Lower lobe of right lung (tissue), 2 donors: ENCODE results near the gene ATG2A. TPM values are rescaled to one million over a fixed set of nuclear protein-coding genes. Genes with fewer than 3 reads are reported as not detected.

Experiments used
- ATAC-seq, 2 donors: fragments of 200-7000 bp; cut with Tn5 transposase; one replicate each; pipeline ENCODE4 v1.9.1; 2020 to 2022; ENCODE audit warnings: mild to moderate bottlenecking in 2 of 2, moderate library complexity in 2 of 2
- DNase-seq: peaks from one replicate; pipeline ENCODE4 v3.0.0-alpha.2; 2020
- H3K27ac ChIP-seq: fragments of 200-600 bp; one replicate; pipeline ENCODE4 v1.8.0; 2022
- H3K27me3 ChIP-seq: fragments of 200-600 bp; one replicate; pipeline ENCODE4 v1.8.0; 2022; ENCODE audit warnings: low read depth
- H3K36me3 ChIP-seq: fragments of 200-600 bp; one replicate; pipeline ENCODE4 v1.8.0; 2022; ENCODE audit warnings: mild to moderate bottlenecking
- H3K4me1 ChIP-seq: fragments of 200-600 bp; one replicate; pipeline ENCODE4 v1.8.0; 2022
- H3K4me3 ChIP-seq: fragments of 200-600 bp; one replicate; pipeline ENCODE4 v1.8.0; 2022; ENCODE audit warnings: mild to moderate bottlenecking
- H3K9me3 ChIP-seq: fragments of 200-600 bp; one replicate; pipeline ENCODE4 v1.8.0; 2022
- intact Hi-C: fragments of 100-400 bp; cut with DNase I; formaldehyde crosslinking; loops from one replicate; pipeline ENCODE4 v1.11.0; 2022
- total RNA-seq: library from RNA; stranded (reverse); fragmentation: NEBNext Ultra II Directional; extraction: Animal tissue kit (Norgen Biotek cat#: 25700); gene quantifications from one replicate; pipeline ENCODE4 v1.2.1, GENCODE V29; 2021
- TF ChIP-seq, protein P1 (sequence below): fragments of 200-600 bp; IDR thresholded peaks from one replicate; pipeline ENCODE4 v1.8.0; 2022; ENCODE audit warnings: antibody characterized with exemption, mild to moderate bottlenecking
- donor health status: DM: no; HTN: yes; CAD: no; lungs with severe emphysema.

The ATG2A gene
- total RNA-seq, 1 donor from 2014 or later, result 21.7 TPM

DNA sequence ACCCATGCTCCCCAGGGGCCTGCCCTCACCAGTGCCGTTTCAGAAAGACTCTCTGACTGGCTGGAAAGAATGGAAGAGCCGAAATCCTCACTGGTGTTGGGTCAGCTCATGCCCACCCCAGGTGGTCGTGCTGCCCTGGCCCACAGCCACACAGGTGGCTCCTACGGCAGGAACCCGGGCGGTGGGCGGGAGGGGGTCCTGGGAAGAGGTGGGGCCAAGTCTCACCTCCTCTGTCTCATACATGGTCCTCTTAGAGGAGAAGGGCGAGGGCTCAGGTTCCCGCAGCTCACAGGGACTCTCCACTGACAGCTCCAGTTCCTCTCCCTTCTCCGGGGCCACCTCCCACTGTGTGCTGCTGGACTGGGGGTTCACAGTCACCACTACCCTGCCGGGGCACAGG is 8.2 kb downstream of the ATG2A start:
- Histone ChIP-seq H3K4me3 (no peak overlapping the region), H3K4me1 (no peaks in the 10 kb centered on the region), H3K27ac (no peak overlapping the region), H3K27me3 (no peaks in the 10 kb centered on the region), H3K9me3 (no peaks in the 10 kb centered on the region), H3K36me3 (peaks cover 100% of the 10 kb centered on the region)
- DNase-seq, result no peak
- ATAC-seq, result no peak
- TF ChIP-seq, protein P1, sequence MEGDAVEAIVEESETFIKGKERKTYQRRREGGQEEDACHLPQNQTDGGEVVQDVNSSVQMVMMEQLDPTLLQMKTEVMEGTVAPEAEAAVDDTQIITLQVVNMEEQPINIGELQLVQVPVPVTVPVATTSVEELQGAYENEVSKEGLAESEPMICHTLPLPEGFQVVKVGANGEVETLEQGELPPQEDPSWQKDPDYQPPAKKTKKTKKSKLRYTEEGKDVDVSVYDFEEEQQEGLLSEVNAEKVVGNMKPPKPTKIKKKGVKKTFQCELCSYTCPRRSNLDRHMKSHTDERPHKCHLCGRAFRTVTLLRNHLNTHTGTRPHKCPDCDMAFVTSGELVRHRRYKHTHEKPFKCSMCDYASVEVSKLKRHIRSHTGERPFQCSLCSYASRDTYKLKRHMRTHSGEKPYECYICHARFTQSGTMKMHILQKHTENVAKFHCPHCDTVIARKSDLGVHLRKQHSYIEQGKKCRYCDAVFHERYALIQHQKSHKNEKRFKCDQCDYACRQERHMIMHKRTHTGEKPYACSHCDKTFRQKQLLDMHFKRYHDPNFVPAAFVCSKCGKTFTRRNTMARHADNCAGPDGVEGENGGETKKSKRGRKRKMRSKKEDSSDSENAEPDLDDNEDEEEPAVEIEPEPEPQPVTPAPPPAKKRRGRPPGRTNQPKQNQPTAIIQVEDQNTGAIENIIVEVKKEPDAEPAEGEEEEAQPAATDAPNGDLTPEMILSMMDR, result no peak
- intact Hi-C loops, result no loop called here

DNA sequence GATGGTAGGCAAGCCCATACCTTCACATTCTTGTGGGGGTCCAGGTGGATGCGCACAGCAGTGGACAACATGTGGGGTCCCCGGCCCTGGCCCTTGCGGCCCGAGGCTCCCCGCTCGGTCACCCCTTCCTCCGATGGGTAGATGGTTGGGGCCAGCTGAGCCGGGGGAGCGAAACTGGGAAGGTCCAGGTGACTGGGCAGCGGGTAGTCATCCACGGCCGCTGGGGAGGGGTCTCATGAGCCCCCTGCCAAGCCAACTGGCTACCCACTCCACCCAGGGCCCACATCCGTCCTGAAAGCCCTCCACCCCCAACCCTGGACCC is 10.7 kb downstream of the ATG2A start:
- Histone ChIP-seq H3K36me3 (peaks cover 100% of the 10 kb centered on the region), H3K4me1 (no peaks in the 10 kb centered on the region), H3K27me3 (no peaks in the 10 kb centered on the region), H3K27ac (no peak overlapping the region), H3K9me3 (no peaks in the 10 kb centered on the region), H3K4me3 (no peak overlapping the region)
- TF ChIP-seq, protein P1, result no peak
- intact Hi-C loops, result no loop called here
- ATAC-seq, result no peak
- DNase-seq, result no peak

- DNase-seq (no peak), ATAC-seq (no peak)
- intact Hi-C loops, result no loop called here
These were observed 11.3 kb downstream of the ATG2A start for GRCh38 chr11:64905516-64906313.

GRCh38 chr11:64903291-64903833 is 13.6 kb downstream of the ATG2A start:
- Histone ChIP-seq H3K36me3 (peaks cover 95% of the 10 kb centered on the region), H3K27me3 (no peaks in the 10 kb centered on the region), H3K4me3 (no peak overlapping the region), H3K4me1 (no peaks in the 10 kb centered on the region), H3K9me3 (no peaks in the 10 kb centered on the region), H3K27ac (no peak overlapping the region)
- no peak for ATAC-seq
- intact Hi-C loops, result no loop called here
- DNase-seq, result no peak
- TF ChIP-seq, protein P1, result no peak

More at GRCh38 chr11:64905516-64906313, 11.3 kb downstream of the ATG2A start:
- Histone ChIP-seq H3K9me3 (no peaks in the 10 kb centered on the region), H3K36me3 (peaks cover 100% of the 10 kb centered on the region), H3K4me3 (no peak overlapping the region), H3K27me3 (no peaks in the 10 kb centered on the region), H3K27ac (no peak overlapping the region), H3K4me1 (no peaks in the 10 kb centered on the region)
- TF ChIP-seq, protein P1, result no peak

GRCh38 chr11:64902102-64902900 is 14.7 kb downstream of the ATG2A start:
- Histone ChIP-seq H3K9me3 (no peaks in the 10 kb centered on the region), H3K36me3 (peaks cover 95% of the 10 kb centered on the region), H3K27ac (no peak overlapping the region), H3K27me3 (no peaks in the 10 kb centered on the region), H3K4me3 (no peak overlapping the region), H3K4me1 (no peaks in the 10 kb centered on the region)
- intact Hi-C loops, result no loop called here
- TF ChIP-seq, protein P1, result no peak
- peak; percentile 36 for DNase-seq
- no peak for ATAC-seq
